Motor neuron (in vitro differentiated cells): Measurements from ENCODE around the gene SLC51A. TPM values are rescaled to one million over a fixed set of nuclear protein-coding genes. Genes with fewer than 3 reads are reported as not detected.
"Not testable (repeated sequence)": the region's sequence is repeated elsewhere in the genome, so short reads cannot be mapped to it uniquely, and the experiment has no call there.

Source experiments
- ATAC-seq, 8 experiments: fragments of 200-7000 bp; cut with Tn5 transposase; replicated peaks in 6 of 8; 2 replicates each; pipeline ENCODE4 v1.8.0; 2021; ENCODE audit warnings: mild to moderate bottlenecking in 8 of 8, moderate library complexity in 8 of 8
- H3K27ac ChIP-seq, 2 donors: fragments of 250-450 bp; sonication (Bioruptor Pico); 2 replicates each; pipeline ENCODE4 v1.9.0; 2021; ENCODE audit warnings: antibody characterized with exemption in 2 of 2, mild to moderate bottlenecking in 2 of 2, moderate library complexity in 1 of 2
- H3K4me1 ChIP-seq, 2 donors: fragments of 250-450 bp; sonication (Bioruptor Pico); replicated peaks in 1 of 2; 2 replicates each; pipeline ENCODE4 v1.6.1; 2021; ENCODE audit warnings: antibody characterized with exemption in 2 of 2, mild to moderate bottlenecking in 2 of 2, moderate library complexity in 1 of 2
- H3K4me3 ChIP-seq, 5 donors: fragments of 250-450 bp; sonication (Bioruptor Pico); 2 replicates each; pipeline ENCODE4 v1.9.0; 2021; ENCODE audit warnings: antibody characterized with exemption in 5 of 5, mild to moderate bottlenecking in 5 of 5, moderate library complexity in 4 of 5
- WGBS, 10 experiments: fragments of 450-650 bp; shearing (Covaris generic); methylation state at CpG; one replicate each; pipeline ENCODE4 v1.0.0; 2022; 5-methylcytosine and 5-hydroxymethylcytosine counted together
- in situ Hi-C, 9 experiments: fragments of 400-800 bp; cut with MboI; loops; one replicate each; pipeline ENCODE4 v1.15.0; 2021; ENCODE audit warnings: low sequenced_read_pairs in 9 of 9, low pct_unique_long_range_greater_than_20kb in 2 of 9; ENCODE audit not compliant: unreplicated experiment in 9 of 9
- total RNA-seq, 8 experiments: library from RNA; unstranded; fragments of 300-600 nt; gene quantifications; 2 replicates each; pipeline versions ENCODE4 v1.2.3 to v1.2.4, GENCODE V29; 2022

Gene SLC51A
- 10 to 100 TPM in 2 of 8 experiments, 1 to 10 TPM in 6; 2.3 to 12.0 (median 5.4) TPM for total RNA-seq

GRCh38 chr3:196216089-196216564, at the start of gene SLC51A:
Gene SLC51A (plus strand): TSS chr3:196216534. CDS start chr3:196216713, 179 bp downstream.
- in situ Hi-C loops, result no loop called here
- WGBS, 10 experiments, result 76% methylated on average over 4 of the region's 15 CpGs; no CpG with 5 or more reads in 9 of the 10 experiments
- no peak for ATAC-seq
- peaks cover 12 to 13% of the 10 kb centered on the region in 2 donors for H3K4me1 ChIP-seq
- H3K27ac ChIP-seq, result no peak within 1 kb of the TSS
- H3K4me3 ChIP-seq, result no peak within 1 kb of the TSS

DNA sequence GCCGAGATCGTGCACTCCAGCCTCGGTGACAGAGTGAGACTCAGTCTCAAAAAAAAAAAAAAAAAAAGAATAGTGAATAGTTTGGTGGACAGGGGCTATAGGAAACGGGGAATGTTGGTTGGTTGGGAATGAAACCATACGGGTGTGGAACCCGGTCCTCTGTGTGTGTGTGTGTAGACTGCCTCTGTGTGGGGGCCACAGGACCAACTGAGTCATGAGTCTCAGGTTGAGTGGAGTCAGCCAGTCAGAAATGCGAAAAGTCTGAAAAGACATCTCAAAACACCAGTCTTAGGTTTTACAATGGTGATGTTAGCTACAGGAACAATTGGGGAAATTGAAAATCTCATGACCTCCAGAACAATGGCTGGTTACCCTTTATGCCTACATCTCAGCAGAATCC, 49.6 kb upstream of the SLC51A start:
- no peak overlapping the region for H3K4me3 ChIP-seq
- in situ Hi-C loops, result no loop called here
- no peak overlapping the region for H3K27ac ChIP-seq
- 83 to 100% (median 93%) methylated on average over 1 to 5 of the region's 7 CpGs for WGBS, 10 experiments
- no peak for ATAC-seq
- peaks cover 5 to 7% of the 10 kb centered on the region in 2 donors for H3K4me1 ChIP-seq

DNA sequence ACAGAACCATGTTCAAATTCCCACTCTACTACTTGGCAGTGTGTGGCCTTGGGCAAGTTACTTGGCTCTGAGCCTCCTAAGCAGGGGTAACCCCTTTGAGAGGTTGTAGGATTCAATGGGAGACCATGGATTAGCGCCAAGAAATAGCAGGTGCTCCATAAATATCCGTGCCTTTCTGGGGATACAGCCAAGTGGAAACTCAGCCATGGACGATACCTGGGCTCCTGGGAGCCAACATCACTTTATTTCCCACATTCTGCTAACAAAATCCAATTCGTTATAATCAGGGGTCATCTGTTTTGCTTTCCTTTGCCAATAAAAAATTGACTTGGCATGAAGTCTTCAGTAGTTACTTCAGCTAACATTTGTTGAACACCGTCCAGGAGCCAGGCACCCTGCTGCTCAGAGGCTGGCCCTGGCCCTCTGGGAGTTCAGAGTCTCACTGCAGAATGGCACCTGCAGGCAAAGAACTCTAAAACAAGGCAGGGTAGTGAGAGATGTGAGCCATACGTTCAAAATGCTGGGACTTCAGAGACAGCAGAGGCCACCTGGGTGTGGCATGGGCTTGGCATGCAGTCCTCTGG, 47.4 kb upstream of the SLC51A start:
- in situ Hi-C loops, result no loop called here
- no peak for ATAC-seq
- peaks cover 3 to 5% of the 10 kb centered on the region in 2 donors for H3K4me1 ChIP-seq
- H3K27ac ChIP-seq, result no peak overlapping the region
- H3K4me3 ChIP-seq, result no peak overlapping the region
- 17 to 94% (median 66%) methylated on average over 1 to 6 of the region's 6 CpGs; no CpG with 5 or more reads in 2 of the 10 experiments for WGBS, 10 experiments

- no peak for ATAC-seq
- H3K27ac ChIP-seq, result no peak overlapping the region
- in situ Hi-C loops, result no loop called here
- 76 to 100% (median 94%) methylated on average over 1 to 3 of the region's 5 CpGs; no CpG with 5 or more reads in 5 of the 10 experiments for WGBS, 10 experiments
- no peak overlapping the region for H3K4me3 ChIP-seq
- no peaks in the 10 kb centered on the region for H3K4me1 ChIP-seq
Observed at GRCh38 chr3:196169836-196170240, 46.5 kb upstream of the SLC51A start.

GRCh38 chr3:196170296-196170695, 46.0 kb upstream of the SLC51A start:
- 67 to 100% (median 95%) methylated on average over 2 to 8 of the region's 12 CpGs; no CpG with 5 or more reads in 2 of the 10 experiments for WGBS, 10 experiments
- in situ Hi-C loops, ATAC-seq, H3K27ac ChIP-seq, H3K4me3 ChIP-seq, H3K4me1 ChIP-seq: not testable (repeated sequence)

GRCh38 chr3:196174652-196175051, 41.7 kb upstream of the SLC51A start:
- Histone ChIP-seq H3K4me3 (no peak overlapping the region), H3K27ac (no peak overlapping the region), H3K4me1 (peaks cover 17 to 18% of the 10 kb centered on the region in 2 donors)
- in situ Hi-C loops, result loop anchor here in 1 of 9 experiments (25.0 kb wide), 1 partner anchor 87 kb away; the partner anchor contains the start of gene TFRC
- WGBS, 10 experiments, result 0 to 100% (median 71%) methylated on average over 1 of the region's 3 CpGs; no CpG with 5 or more reads in 3 of the 10 experiments
- ATAC-seq, result no peak

GRCh38 chr3:196175116-196175625, 41.2 kb upstream of the SLC51A start:
- WGBS, 10 experiments, result 17 to 100% (median 80%) methylated on average over 1 to 8 of the region's 19 CpGs; no CpG with 5 or more reads in 2 of the 10 experiments
- in situ Hi-C loops, result loop anchor here in 1 of 9 experiments (25.0 kb wide), 1 partner anchor 88 kb away; the partner anchor contains the start of gene TFRC
- Histone ChIP-seq H3K4me1 (peaks cover 22 to 23% of the 10 kb centered on the region in 2 donors), H3K4me3 (no peak overlapping the region), H3K27ac (no peak overlapping the region)
- ATAC-seq, result no peak

GRCh38 chr3:196175722-196176121, 40.6 kb upstream of the SLC51A start:
- no peak overlapping the region for H3K27ac ChIP-seq
- no peak for ATAC-seq
- WGBS, 10 experiments, result 63 to 100% (median 100%) methylated on average over 1 to 4 of the region's 9 CpGs; no CpG with 5 or more reads in 3 of the 10 experiments
- H3K4me1 ChIP-seq, result peaks cover 23 to 27% of the 10 kb centered on the region in 2 donors
- in situ Hi-C loops, result loop anchor here in 1 of 9 experiments (25.0 kb wide), 1 partner anchor 88 kb away; the partner anchor contains the start of gene TFRC
- no peak overlapping the region for H3K4me3 ChIP-seq

- H3K27ac ChIP-seq, result no peak overlapping the region
- 63 to 100% (median 77%) methylated on average over 1 to 13 of the region's 16 CpGs; no CpG with 5 or more reads in 3 of the 10 experiments for WGBS, 10 experiments
- no peak overlapping the region for H3K4me3 ChIP-seq
- no peak for ATAC-seq
- in situ Hi-C loops, result loop anchor here in 1 of 9 experiments (25.0 kb wide), 1 partner anchor 90 kb away; the partner anchor contains the start of gene TFRC
- H3K4me1 ChIP-seq, result peaks cover 23 to 27% of the 10 kb centered on the region in 2 donors
Observed at GRCh38 chr3:196177567-196177966, 38.8 kb upstream of the SLC51A start.

GRCh38 chr3:196177967-196178366, 38.4 kb upstream of the SLC51A start:
- H3K27ac ChIP-seq, result no peak overlapping the region
- in situ Hi-C loops, result loop anchor here in 1 of 9 experiments (25.0 kb wide), 1 partner anchor 91 kb away; the partner anchor contains the start of gene TFRC
- WGBS, 10 experiments, result 13 to 100% (median 81%) methylated on average over 2 to 4 of the region's 4 CpGs; no CpG with 5 or more reads in 1 of the 10 experiments
- no peak overlapping the region for H3K4me3 ChIP-seq
- peaks cover 23 to 27% of the 10 kb centered on the region in 2 donors for H3K4me1 ChIP-seq
- ATAC-seq, result no peak

GRCh38 chr3:196178993-196179379, 37.3 kb upstream of the SLC51A start:
- Histone ChIP-seq H3K4me3 (no peak overlapping the region), H3K4me1 (peaks cover 31 to 32% of the 10 kb centered on the region in 2 donors), H3K27ac (peak overlapping the region; percentile 13 to 76)
- no peak for ATAC-seq
- 43 to 100% (median 58%) methylated on average over 1 to 6 of the region's 6 CpGs for WGBS, 10 experiments
- in situ Hi-C loops, result loop anchor here in 1 of 9 experiments (25.0 kb wide), 1 partner anchor 92 kb away; the partner anchor contains the start of gene TFRC

- 0 to 53% (median 34%) methylated on average over 4 to 10 of the region's 24 CpGs; no CpG with 5 or more reads in 2 of the 10 experiments for WGBS, 10 experiments
- in situ Hi-C loops, result loop anchor here in 2 of 9 experiments (10.0 to 25.0 kb wide), 2 partner anchors 92 to 105 kb away; partner anchors contain the start of gene TFRC (in 1 of the 2)
- peak overlapping the region; percentile 56 to 76 for H3K27ac ChIP-seq
- peak; percentile 26 to 88 (median 81) for ATAC-seq
- peaks cover 31 to 32% of the 10 kb centered on the region in 2 donors for H3K4me1 ChIP-seq
- no peak overlapping the region for H3K4me3 ChIP-seq
Observed at GRCh38 chr3:196179380-196180308, 36.7 kb upstream of the SLC51A start.
